NOMO-1 treated with dmso at 0.1 percent for 144 hours (cell line): ENCODE results near the gene SH3D19.
"Not testable (repeated sequence)": the region's sequence is repeated elsewhere in the genome, so short reads cannot be mapped to it uniquely, and the experiment has no call there.

Experiments used
- DNase-seq: peaks from one replicate; lab custom pipeline; 2025; ENCODE audit not compliant: unreplicated experiment; lab: John Stamatoyannopoulos, UW

SH3D19 gene

GRCh38 chr4:151284534-151285245 lies 40.7 kb downstream of the SH3D19 start:
- no peak for DNase-seq

GRCh38 chr4:151276787-151277562 lies 48.4 kb downstream of the SH3D19 start, which contains the start of gene PRSS48:
PRSS48 (plus strand) TSS chr4:151277161; CDS start chr4:151277173, 12 bp downstream.
- peak; percentile 30 for DNase-seq

- not testable (repeated sequence) for DNase-seq
Measured at GRCh38 chr4:151268905-151269304, 56.5 kb downstream of the SH3D19 start.

GRCh38 chr4:151267822-151268535 lies 57.4 kb downstream of the SH3D19 start:
- no peak for DNase-seq

GRCh38 chr4:151267104-151267503 lies 58.3 kb downstream of the SH3D19 start:
- DNase-seq: no peak

GRCh38 chr4:151266497-151266896 lies 58.9 kb downstream of the SH3D19 start:
- no peak for DNase-seq

- DNase-seq: no peak
Measured at GRCh38 chr4:151263455-151263854, 62.0 kb downstream of the SH3D19 start.

- DNase-seq: no peak
Measured at GRCh38 chr4:151260526-151260925, 64.9 kb downstream of the SH3D19 start.

GRCh38 chr4:151259752-151260151 lies 65.7 kb downstream of the SH3D19 start:
- no peak for DNase-seq

- DNase-seq: no peak
Measured at GRCh38 chr4:151257704-151258103, 67.7 kb downstream of the SH3D19 start.

GRCh38 chr4:151256134-151256533 lies 69.3 kb downstream of the SH3D19 start:
- DNase-seq: no peak

- DNase-seq: not testable (repeated sequence)
Measured at GRCh38 chr4:151255680-151256079, 69.7 kb downstream of the SH3D19 start.

GRCh38 chr4:151255226-151255625 lies 70.2 kb downstream of the SH3D19 start:
- not testable (repeated sequence) for DNase-seq

- DNase-seq: no peak
Measured at GRCh38 chr4:151251603-151252304, 73.7 kb downstream of the SH3D19 start.

GRCh38 chr4:151250706-151251105 lies 74.7 kb downstream of the SH3D19 start:
- DNase-seq: no peak

- DNase-seq: no peak
Measured at GRCh38 chr4:151248519-151248918, 76.9 kb downstream of the SH3D19 start.

GRCh38 chr4:151247395-151247794 lies 78.0 kb downstream of the SH3D19 start:
- no peak for DNase-seq

GRCh38 chr4:151246742-151247141 lies 78.7 kb downstream of the SH3D19 start:
- DNase-seq: no peak

GRCh38 chr4:151242305-151242704 lies 83.1 kb downstream of the SH3D19 start:
- DNase-seq: no peak

GRCh38 chr4:151239608-151240007 lies 85.8 kb downstream of the SH3D19 start:
- no peak for DNase-seq

- no peak for DNase-seq
Measured at GRCh38 chr4:151238477-151238876, 86.9 kb downstream of the SH3D19 start.
